GM12878 (cell line): ENCODE data around the gene ATP6V1G1. TPM values are rescaled to one million over a fixed set of nuclear protein-coding genes. Genes with fewer than 3 reads are reported as not detected.

Experiments used
- BRCA1 ChIP-seq: IDR thresholded peaks from 2 replicates; pipeline ENCODE4 v1.6.1; 2011; ENCODE audit warnings: low read depth, low read length, improper control_type of control experiment
- CBX3 ChIP-seq: fragments of 200-600 bp; sonication (generic); IDR thresholded peaks from 2 replicates; pipeline ENCODE4 v1.6.1; 2016; ENCODE audit warnings: low read depth, borderline replicate concordance
- CTCF ChIP-seq, 3 experiments: IDR thresholded peaks in 2 of 3; conservative IDR thresholded peaks in 1 of 3; 2 replicates each; pipeline ENCODE4 v1.5.1; 2011; ENCODE audit warnings: low read depth in 3 of 3, low read length in 3 of 3, mild to moderate bottlenecking in 3 of 3, control low read depth in 2 of 3, moderate library complexity in 2 of 3, inconsistent platforms in 1 of 3, mixed read lengths in 1 of 3; ENCODE audit not compliant: control insufficient read depth in 2 of 3, insufficient read depth in 1 of 3; ENCODE audit errors: extremely low read depth in 1 of 3
- CUX1 ChIP-seq: IDR thresholded peaks from 2 replicates; pipeline ENCODE4 v1.6.1; 2012; ENCODE audit warnings: improper control_type of control experiment, low read depth, low read length; ENCODE audit not compliant: insufficient replicate concordance
- DPF2 ChIP-seq: fragments of 450-650 bp; IDR thresholded peaks from 2 replicates; pipeline ENCODE4 v1.6.1; 2017; ENCODE audit warnings: mild to moderate bottlenecking
- JUND ChIP-seq: IDR thresholded peaks from 2 replicates; pipeline ENCODE4 v1.6.1; 2012; ENCODE audit warnings: low read depth, mild to moderate bottlenecking, low read length, improper control_type of control experiment, moderate library complexity
- MYC ChIP-seq: IDR thresholded peaks from 2 replicates; pipeline ENCODE4 v1.6.1; 2011; ENCODE audit warnings: mild to moderate bottlenecking, low read length, moderate library complexity, inconsistent platforms; ENCODE audit not compliant: insufficient read depth, insufficient replicate concordance, insufficient read length, severe bottlenecking
- NR2C2 ChIP-seq: IDR thresholded peaks from 2 replicates; pipeline ENCODE4 v1.6.1; 2011; ENCODE audit warnings: borderline replicate concordance, low read depth; ENCODE audit not compliant: control insufficient read depth, insufficient read length
- POLR2AphosphoS2 ChIP-seq: IDR thresholded peaks from 2 replicates; pipeline ENCODE4 v1.6.1; 2011; ENCODE audit warnings: low read depth, mild to moderate bottlenecking, low read length, improper control_type of control experiment, moderate library complexity
- RELA ChIP-seq: fragments of 450-650 bp; IDR thresholded peaks from 2 replicates; pipeline ENCODE4 v1.8.0; 2014; ENCODE audit warnings: borderline replicate concordance; ENCODE audit not compliant: partially characterized antibody
- SRF ChIP-seq, 2 experiments: IDR thresholded peaks; 2 replicates each; pipeline ENCODE4 v1.6.1; 2011; ENCODE audit warnings: low read depth in 2 of 2, low read length in 2 of 2, mild to moderate bottlenecking in 1 of 2, moderate library complexity in 1 of 2
- STAT1 ChIP-seq: fragments of 450-650 bp; conservative IDR thresholded peaks from 2 replicates; pipeline ENCODE4 v1.6.1; 2014; ENCODE audit warnings: antibody characterized with exemption, mild to moderate bottlenecking
- WRNIP1 ChIP-seq: IDR thresholded peaks from 2 replicates; pipeline ENCODE4 v1.6.1; 2011; ENCODE audit warnings: low read depth, low read length, improper control_type of control experiment, borderline replicate concordance
- ZNF687 ChIP-seq: fragments of 450-650 bp; IDR thresholded peaks from 2 replicates; pipeline ENCODE4 v1.6.1; 2017; ENCODE audit warnings: mild to moderate bottlenecking, moderate library complexity
- ZSCAN29 ChIP-seq: fragments of 450-650 bp; IDR thresholded peaks from 2 replicates; pipeline ENCODE4 v1.6.1; 2017; ENCODE audit warnings: mild to moderate bottlenecking, moderate library complexity
- polyA plus RNA-seq, 11 experiments: library from polyadenylated mRNA; depleted of rRNA in 4 of 11; unstranded in 6 of 11; stranded (reverse) in 5 of 11; fragments of >200 nt; fragmentation: Nextera tagmentation in 4 of 11; fragmentation: Illumina TruSeq in 1 of 11; extraction: Ambion mirVana in 4 of 11; extraction: Trizol in 1 of 11; gene quantifications; 1 replicate in 1 of 11; 2 replicates in 10 of 11; pipeline versions ENCODE4 v1.2.1 to v1.2.3, GENCODE V29; 2011 to 2016; ENCODE audit warnings: inconsistent platforms in 2 of 11, missing spikeins in 2 of 11, low read depth in 1 of 11
- total RNA-seq, 4 experiments: library from RNA; depleted of rRNA in 3 of 4; stranded (reverse); fragments of >200 nt in 3 of 4; fragmentation: Illumina TruSeq in 1 of 4; extraction: Trizol in 1 of 4; gene quantifications; 2 replicates each; pipeline versions ENCODE4 v1.2.1 to v1.2.3, GENCODE V29; 2013 to 2021

Gene ATP6V1G1
- total and polyA plus RNA-seq, 10 of the 15 experiments (the other 5 are each of a cell fraction or from before 2014, with no cell fraction given) = 34.2 to 204 (median 82.5) TPM

- TF ChIP-seq ZNF687 = peak; percentile 83
- TF ChIP-seq WRNIP1 = no peak
- TF ChIP-seq MYC = no peak
- TF ChIP-seq JUND = no peak
- peak; percentile 75; the same call in 1 of the 2 replicates for TF ChIP-seq DPF2
- no peak; the same call in 1 of the 2 replicates for TF ChIP-seq STAT1
- peak; percentile 93; the same call in 1 of the 2 replicates for TF ChIP-seq POLR2AphosphoS2
- no peak for TF ChIP-seq CUX1
- peak; percentile 95 for TF ChIP-seq RELA
- peak in 1 of 3 experiments; percentile 17; a peak in 1 of 6 replicates for TF ChIP-seq CTCF (IDR thresholded peaks at IDR 0.05 in 2 of 3, conservative IDR thresholded peaks at IDR 0.05 in 1 of 3; ENCODE audit: control insufficient read depth in 2 of 3, extremely low read depth in 1 of 3, insufficient read depth in 1 of 3, low read depth in 3 of 3, low read length in 3 of 3)
- no peak for TF ChIP-seq BRCA1
- TF ChIP-seq ZSCAN29 = peak; percentile 85; the same call in 1 of the 2 replicates
- no peak for TF ChIP-seq SRF (IDR thresholded peaks at IDR 0.05; ENCODE audit: low read depth in 2 of 2, low read length in 2 of 2)
- no peak for TF ChIP-seq NR2C2
- no peak for TF ChIP-seq CBX3
These were observed at the start of gene ATP6V1G1 (continued) for GRCh38 chr9:114587345-114588202.
